Spleen (tissue), 11 donors: ENCODE measurements around the gene SYNM. TPM values are rescaled to one million over a fixed set of nuclear protein-coding genes. Genes with fewer than 3 reads are reported as not detected.
A peak's percentile ranks its signal among the peaks of the same experiment; 100 is the strongest.

Source experiments
- DNase-seq: peaks from one replicate; pipeline ENCODE4 v3.0.0-alpha.2; 2020
- H3K27ac ChIP-seq, 8 donors: fragments of 200-600 bp; sonication (generic) in 7 of 8; 1 replicate in 4 of 8; 2 replicates in 4 of 8; pipeline versions ENCODE4 v1.5.0 to v1.8.0; 2016 to 2021; ENCODE audit warnings: inconsistent platforms in 4 of 8, mild to moderate bottlenecking in 4 of 8, moderate library complexity in 1 of 8
- H3K27me3 ChIP-seq, 7 donors: fragments of 200-600 bp; sonication (generic) in 6 of 7; replicated peaks in 1 of 7; 1 replicate in 4 of 7; 2 replicates in 3 of 7; pipeline versions ENCODE4 v1.5.0 to v1.8.0; 2016 to 2021; ENCODE audit warnings: inconsistent platforms in 3 of 7, mild to moderate bottlenecking in 1 of 7
- H3K36me3 ChIP-seq, 6 donors: fragments of 200-600 bp; sonication (generic) in 5 of 6; 1 replicate in 4 of 6; 2 replicates in 2 of 6; pipeline versions ENCODE4 v1.5.0 to v1.8.0; 2016 to 2021; ENCODE audit warnings: inconsistent platforms in 2 of 6
- H3K4me1 ChIP-seq, 6 donors: fragments of 200-600 bp; sonication (generic) in 5 of 6; 1 replicate in 3 of 6; 2 replicates in 3 of 6; pipeline versions ENCODE4 v1.5.0 to v1.8.0; 2016 to 2021; ENCODE audit warnings: inconsistent platforms in 3 of 6
- H3K4me3 ChIP-seq, 8 donors: fragments of 200-600 bp; sonication (generic) in 7 of 8; 1 replicate in 4 of 8; 2 replicates in 4 of 8; pipeline versions ENCODE4 v1.5.0 to v1.8.0; 2016 to 2021; ENCODE audit warnings: inconsistent platforms in 4 of 8, mild to moderate bottlenecking in 4 of 8, moderate library complexity in 2 of 8
- H3K9me3 ChIP-seq, 8 donors: fragments of 200-600 bp; sonication (generic) in 7 of 8; 1 replicate in 4 of 8; 2 replicates in 4 of 8; pipeline versions ENCODE4 v1.5.0 to v1.8.0; 2016 to 2021; ENCODE audit warnings: inconsistent platforms in 4 of 8
- CTCF ChIP-seq, 11 experiments: fragments of 200-600 bp in 7 of 11; fragments of 450-650 bp in 4 of 11; sonication (generic) in 4 of 11; IDR thresholded peaks in 8 of 11; conservative IDR thresholded peaks in 3 of 11; 1 replicate in 7 of 11; 2 replicates in 4 of 11; pipeline versions ENCODE4 v1.4.0 to v1.8.0; 2016 to 2021; ENCODE audit warnings: antibody characterized with exemption in 11 of 11, inconsistent platforms in 4 of 11, mild to moderate bottlenecking in 1 of 11
- POLR2A ChIP-seq, 3 donors: fragments of 450-650 bp; IDR thresholded peaks; one replicate each; pipeline ENCODE4 v1.5.1; 2017; ENCODE audit warnings: antibody characterized with exemption in 3 of 3, mild to moderate bottlenecking in 1 of 3
- POLR2AphosphoS5 ChIP-seq, 3 donors: sonication (generic); formaldehyde crosslinking; IDR thresholded peaks; one replicate each; pipeline ENCODE4 v1.5.1; 2017; ENCODE audit warnings: antibody characterized with exemption in 3 of 3
- WGBS, 5 donors: extraction: QIAGEN DNeasy Blood & Tissue Kit in 3 of 5; methylation state at CpG; one replicate each; pipeline versions ENCODE4 v1.1.5 to v1.1.7; 2013 to 2018; 5-methylcytosine and 5-hydroxymethylcytosine counted together
- intact Hi-C: fragments of 100-400 bp; cut with DNase I; formaldehyde crosslinking; loops from one replicate; pipeline ENCODE4 v1.15.0; 2023; ENCODE audit warnings: low total_unique reads
- polyA plus RNA-seq, 3 donors: library from polyadenylated mRNA; stranded (reverse); fragments of 200-250 nt; gene quantifications; one replicate each; pipeline ENCODE4 v1.2.1, GENCODE V29; 2013
- total RNA-seq, 7 donors: library from RNA; depleted of rRNA in 3 of 7; stranded (reverse); fragments of >200 nt in 3 of 7; fragmentation: NEBNext Ultra II Directional in 4 of 7; extraction: Animal tissue kit (Norgen Biotek cat#: 25700) in 4 of 7; gene quantifications; one replicate each; pipeline versions ENCODE4 v1.1.0 to v1.2.1, GENCODE V29; 2016 to 2021
- donor health status: healthy with polysubstance abuse.
- donor health status: DM: no; HTN: no; CAD: no; lungs with moderate emphysema.
- donor health status: DM: no; HTN: no; CAD: no.
- donor health status: Bipolar disorder and iron deficiency.
- donor health status: healthy.
- donor health status: DM: no; HTN: no; CAD: no.
- donor health status: DM: yes; HTN: yes; CAD: no.

SYNM gene
- total and polyA plus RNA-seq, 10 donors: 3.3 to 10.7 (median 4.1) TPM

DNA sequence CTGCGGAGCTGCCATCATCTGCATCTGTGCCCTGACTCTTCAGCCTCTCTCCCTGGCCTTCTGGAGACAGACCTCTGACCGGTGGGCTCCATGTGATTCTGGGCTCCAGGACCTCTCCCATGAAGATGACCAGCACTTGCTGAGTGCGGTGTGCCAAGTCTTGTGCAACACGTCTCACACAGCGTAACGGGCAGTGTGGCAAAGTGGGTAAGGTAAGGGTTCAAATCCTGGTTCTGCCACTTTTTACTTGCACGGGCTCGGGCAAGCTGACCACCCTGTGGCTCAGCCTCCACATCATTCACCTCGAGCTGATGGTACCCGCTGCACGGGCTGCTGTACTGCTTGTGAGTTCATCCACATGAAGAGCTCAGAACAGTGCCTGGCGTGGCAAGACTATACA, 6.5 kb upstream of the SYNM start:
- H3K9me3 ChIP-seq: no peaks in the 10 kb centered on the region
- TF ChIP-seq POLR2AphosphoS5 (IDR thresholded peaks at IDR 0.05) (no peak), CTCF (IDR thresholded peaks at IDR 0.05 in 8 of 11, conservative IDR thresholded peaks at IDR 0.05 in 3 of 11) (no peak)
- H3K27ac ChIP-seq: no peak overlapping the region
- H3K4me3 ChIP-seq: no peak overlapping the region
- intact Hi-C loops: no loop called here
- H3K27me3 ChIP-seq: peaks cover 0 to 62% (median 39%) of the 10 kb centered on the region in 7 donors
- DNase-seq: no peak
- peaks cover 3 to 11% (median 9%) of the 10 kb centered on the region in 6 donors for H3K4me1 ChIP-seq
- 81 to 92% (median 87%) methylated on average over 12 of the region's 12 CpGs for WGBS, 5 donors
- no peaks in the 10 kb centered on the region for H3K36me3 ChIP-seq

- 57 to 76% (median 72%) methylated on average over 6 of the region's 6 CpGs for WGBS, 5 donors
- H3K9me3 ChIP-seq: no peaks in the 10 kb centered on the region
- no peak for DNase-seq
Measured at GRCh38 chr15:99098991-99099390, 5.9 kb upstream of the SYNM start.

DNA sequence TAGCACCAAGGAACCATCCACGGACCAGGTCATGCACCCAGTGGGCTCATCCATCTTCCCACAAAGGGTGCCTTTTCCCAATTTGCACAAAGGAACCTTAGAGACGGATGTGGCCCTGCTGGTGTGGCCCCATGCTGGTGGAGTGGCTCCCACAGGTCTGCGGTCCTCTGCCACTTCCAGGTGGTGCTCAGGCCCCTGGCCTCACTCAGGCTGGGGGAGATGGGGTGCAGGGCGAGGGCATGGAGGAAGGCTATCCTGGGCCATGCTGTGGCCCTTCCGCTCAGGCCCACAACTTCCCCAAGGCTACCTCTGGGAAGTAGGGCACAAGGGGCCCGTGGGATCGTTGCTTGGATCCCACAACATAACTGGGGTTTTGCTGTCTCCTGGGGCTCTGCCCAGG, 5.2 kb upstream of the SYNM start:
- intact Hi-C loops: no loop called here
- 77 to 89% (median 86%) methylated on average over 4 to 7 of the region's 7 CpGs for WGBS, 5 donors
- TF ChIP-seq POLR2AphosphoS5 (IDR thresholded peaks at IDR 0.05) (no peak), CTCF (IDR thresholded peaks at IDR 0.05 in 8 of 11, conservative IDR thresholded peaks at IDR 0.05 in 3 of 11) (no peak), POLR2A (IDR thresholded peaks at IDR 0.05) (no peak)

More at GRCh38 chr15:99098991-99099390, 5.9 kb upstream of the SYNM start:
- H3K36me3 ChIP-seq: no peaks in the 10 kb centered on the region
- peaks cover 0 to 68% (median 42%) of the 10 kb centered on the region in 7 donors for H3K27me3 ChIP-seq
- intact Hi-C loops: no loop called here
- H3K27ac ChIP-seq: no peak overlapping the region
- TF ChIP-seq CTCF (IDR thresholded peaks at IDR 0.05 in 8 of 11, conservative IDR thresholded peaks at IDR 0.05 in 3 of 11): no peak
- no peak for TF ChIP-seq POLR2A (IDR thresholded peaks at IDR 0.05)
- no peak for TF ChIP-seq POLR2AphosphoS5 (IDR thresholded peaks at IDR 0.05)
- H3K4me1 ChIP-seq: peaks cover 3 to 11% (median 9%) of the 10 kb centered on the region in 6 donors
- H3K4me3 ChIP-seq: no peak overlapping the region

DNA sequence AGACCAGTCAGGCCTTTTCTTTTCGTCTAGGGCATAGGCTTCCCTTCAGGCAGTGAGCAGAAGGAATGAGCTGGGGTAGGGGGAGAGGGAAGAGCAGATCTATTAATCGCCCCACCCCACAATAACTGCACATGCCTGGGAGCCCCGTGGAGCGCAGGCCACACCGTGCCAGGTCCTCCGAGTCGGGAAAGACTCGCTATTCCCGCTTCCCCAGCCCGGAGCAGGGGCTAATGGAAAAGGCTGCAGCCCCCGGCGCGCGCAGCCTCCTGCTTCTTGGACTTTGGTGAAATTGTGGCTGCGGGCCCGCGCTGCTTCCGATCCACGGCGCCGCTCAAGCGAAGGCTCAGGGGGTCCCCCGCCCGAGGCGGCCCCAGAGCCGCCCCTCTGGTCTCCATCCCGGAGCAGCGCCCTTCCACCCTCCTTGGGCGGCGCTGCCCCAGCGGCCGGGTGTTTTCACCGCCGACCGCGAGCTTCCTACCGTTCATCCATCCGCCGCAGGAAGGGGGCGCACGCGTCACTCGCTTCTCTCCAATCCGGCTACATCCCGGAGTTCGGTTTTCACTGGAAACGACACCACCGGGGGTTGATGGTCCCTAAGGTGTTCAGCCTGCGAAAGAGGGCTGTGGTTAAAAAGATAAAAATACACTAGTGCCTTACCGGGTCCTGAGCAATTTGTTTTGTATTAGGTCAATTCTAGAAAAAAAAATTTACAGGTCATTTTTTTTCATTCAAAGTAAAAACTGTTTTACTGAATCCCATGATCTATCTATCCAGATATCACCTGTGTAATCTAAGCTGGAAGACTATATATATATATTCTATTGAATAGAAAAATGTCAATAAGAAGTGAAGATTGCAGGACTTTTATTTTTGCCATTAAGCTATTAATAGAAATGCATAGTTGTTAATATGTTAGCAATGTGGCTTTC, 4.4 kb upstream of the SYNM start:
- Histone ChIP-seq H3K4me1 (peaks cover 3 to 23% (median 16%) of the 10 kb centered on the region in 6 donors), H3K27me3 (peaks cover 0 to 82% (median 49%) of the 10 kb centered on the region in 7 donors), H3K4me3 (peak overlapping the region in 6 of 8 donors; percentile 7 to 60 (median 19)), H3K9me3 (no peaks in the 10 kb centered on the region), H3K27ac (no peak overlapping the region), H3K36me3 (no peaks in the 10 kb centered on the region)
- intact Hi-C loops: no loop called here
- WGBS, 5 donors: 2 to 5% (median 4%) methylated on average over 30 to 50 of the region's 50 CpGs
- TF ChIP-seq CTCF (IDR thresholded peaks at IDR 0.05 in 8 of 11, conservative IDR thresholded peaks at IDR 0.05 in 3 of 11) (peak in 10 of 11 experiments; percentile 22 to 82 (median 61)), POLR2A (IDR thresholded peaks at IDR 0.05) (no peak), POLR2AphosphoS5 (IDR thresholded peaks at IDR 0.05) (peak in 1 of 3 donors; percentile 28)
- peak; percentile 87 for DNase-seq

More for the DNA sequence above, 5.2 kb upstream of the SYNM start:
- no peaks in the 10 kb centered on the region for H3K36me3 ChIP-seq
- H3K9me3 ChIP-seq: no peaks in the 10 kb centered on the region
- peaks cover 3 to 16% (median 10%) of the 10 kb centered on the region in 6 donors for H3K4me1 ChIP-seq
- no peak for DNase-seq
- peaks cover 0 to 73% (median 43%) of the 10 kb centered on the region in 7 donors for H3K27me3 ChIP-seq
- no peak overlapping the region for H3K4me3 ChIP-seq
- no peak overlapping the region for H3K27ac ChIP-seq
